HepG2 (cell line): ENCODE data around the gene ITPK1. TPM values are rescaled to one million over a fixed set of nuclear protein-coding genes. Genes with fewer than 3 reads are reported as not detected.

Experiments used
- CREM ChIP-seq, 2 experiments: sonication (generic) in 1 of 2; formaldehyde crosslinking in 1 of 2; IDR thresholded peaks; 2 replicates each; pipeline versions ENCODE4 v1.4.0 to v1.6.1; 2016 to 2020; ENCODE audit warnings: antibody characterized with exemption in 1 of 2, mild to moderate bottlenecking in 1 of 2, missing genetic modification reagents in 1 of 2
- GPN1 ChIP-seq: sonication (generic); formaldehyde crosslinking; IDR thresholded peaks from 2 replicates; pipeline ENCODE4 v1.5.1; 2020; ENCODE audit warnings: missing genetic modification reagents, borderline replicate concordance
- NR2F6 ChIP-seq, 2 experiments: IDR thresholded peaks; 2 replicates each; pipeline ENCODE4 v1.6.1; 2016; ENCODE audit warnings: antibody characterized with exemption in 1 of 2, mild to moderate bottlenecking in 1 of 2
- PHF20 ChIP-seq: sonication (generic); formaldehyde crosslinking; IDR thresholded peaks from 2 replicates; pipeline ENCODE4 v1.5.0; 2020; ENCODE audit warnings: mild to moderate bottlenecking, missing genetic modification reagents
- RAD51 ChIP-seq: fragments of 450-650 bp; IDR thresholded peaks from 2 replicates; pipeline ENCODE4 v1.6.1; 2016; ENCODE audit warnings: borderline replicate concordance
- RBFOX2 ChIP-seq: fragments of 200-400 bp; formaldehyde crosslinking; IDR thresholded peaks from 2 replicates; pipeline ENCODE4 v1.6.1; 2017; ENCODE audit warnings: low read depth, mild to moderate bottlenecking, low read length
- THAP11 ChIP-seq: IDR thresholded peaks from 2 replicates; pipeline ENCODE4 v1.6.1; 2016; ENCODE audit warnings: missing biosample characterization, missing genetic modification reagents
- ZIK1 ChIP-seq: sonication (generic); formaldehyde crosslinking; IDR thresholded peaks from 2 replicates; pipeline ENCODE4 v1.5.0; 2020; ENCODE audit warnings: mild to moderate bottlenecking, low read depth, missing genetic modification reagents, borderline replicate concordance
- ZNF333 ChIP-seq: sonication (generic); formaldehyde crosslinking; IDR thresholded peaks from 2 replicates; pipeline ENCODE4 v1.4.0; 2020; ENCODE audit warnings: mild to moderate bottlenecking, missing genetic modification reagents, borderline replicate concordance
- ZNF644 ChIP-seq: IDR thresholded peaks from 2 replicates; pipeline ENCODE4 v1.6.1; 2016; ENCODE audit warnings: low read depth
- polyA plus RNA-seq, 8 experiments: library from polyadenylated mRNA; depleted of rRNA in 3 of 8; stranded (reverse) in 7 of 8; unstranded in 1 of 8; fragments of >200 nt; fragmentation: Illumina TruSeq in 4 of 8; extraction: Trizol in 4 of 8; gene quantifications; 2 replicates each; pipeline versions ENCODE4 v1.2.1 to v1.2.3, GENCODE V29; 2011 to 2016; ENCODE audit warnings: low read depth in 4 of 8, missing spikeins in 1 of 8, mixed read lengths in 1 of 8; ENCODE audit not compliant: insufficient read depth in 1 of 8
- total RNA-seq, 5 experiments: library from RNA; depleted of rRNA; stranded (reverse); fragments of >200 nt; fragmentation: Illumina TruSeq; extraction: Trizol; gene quantifications; 2 replicates each; pipeline ENCODE4 v1.2.3, GENCODE V29; 2016; ENCODE audit warnings: low read depth in 1 of 5
- TF ChIP-seq, protein P1 (sequence below): sonication (generic); formaldehyde crosslinking; conservative IDR thresholded peaks from 2 replicates; pipeline ENCODE4 v1.4.0; 2020; ENCODE audit warnings: missing genetic modification reagents
- TF ChIP-seq, protein P2 (sequence below): sonication (generic); formaldehyde crosslinking; IDR thresholded peaks from 2 replicates; pipeline ENCODE4 v1.9.0; 2021; ENCODE audit warnings: missing genetic modification reagents, borderline replicate concordance
- TF ChIP-seq, protein P3 (sequence below): sonication (generic); formaldehyde crosslinking; IDR thresholded peaks from 2 replicates; pipeline ENCODE4 v1.5.0; 2020; ENCODE audit warnings: mild to moderate bottlenecking, missing genetic modification reagents
- TF ChIP-seq, protein P4 (sequence below): sonication (generic); formaldehyde crosslinking; IDR thresholded peaks from 2 replicates; pipeline ENCODE4 v1.8.1; 2022; ENCODE audit warnings: low read depth, mild to moderate bottlenecking, missing genetic modification reagents

The ITPK1 gene
- total and polyA plus RNA-seq, 2 of the 13 experiments (the other 11 are each of a cell fraction or from before 2014, with no cell fraction given) = 20.5 to 47.5 TPM

DNA sequence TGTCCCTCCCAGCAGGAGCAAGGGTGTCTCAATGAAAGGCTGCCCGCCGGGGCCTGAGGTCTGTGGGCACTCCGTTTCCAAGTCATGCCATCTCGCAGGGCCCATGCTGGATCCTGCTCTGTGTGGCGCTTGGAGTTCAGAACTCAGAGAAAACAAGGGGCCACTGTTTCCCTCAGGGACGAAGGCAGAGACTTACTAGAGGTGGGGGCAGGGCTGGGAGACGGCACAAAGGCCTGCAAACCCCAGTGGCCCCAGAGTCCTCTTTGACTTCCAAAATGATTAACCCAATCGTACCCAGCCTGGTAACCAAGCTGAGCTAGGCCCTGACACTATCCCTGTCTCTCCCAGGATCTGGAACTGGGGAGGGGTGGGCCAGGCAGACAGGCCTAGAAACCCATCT, 95.8 kb downstream of the ITPK1 start (continued):
- TF ChIP-seq, protein P1, sequence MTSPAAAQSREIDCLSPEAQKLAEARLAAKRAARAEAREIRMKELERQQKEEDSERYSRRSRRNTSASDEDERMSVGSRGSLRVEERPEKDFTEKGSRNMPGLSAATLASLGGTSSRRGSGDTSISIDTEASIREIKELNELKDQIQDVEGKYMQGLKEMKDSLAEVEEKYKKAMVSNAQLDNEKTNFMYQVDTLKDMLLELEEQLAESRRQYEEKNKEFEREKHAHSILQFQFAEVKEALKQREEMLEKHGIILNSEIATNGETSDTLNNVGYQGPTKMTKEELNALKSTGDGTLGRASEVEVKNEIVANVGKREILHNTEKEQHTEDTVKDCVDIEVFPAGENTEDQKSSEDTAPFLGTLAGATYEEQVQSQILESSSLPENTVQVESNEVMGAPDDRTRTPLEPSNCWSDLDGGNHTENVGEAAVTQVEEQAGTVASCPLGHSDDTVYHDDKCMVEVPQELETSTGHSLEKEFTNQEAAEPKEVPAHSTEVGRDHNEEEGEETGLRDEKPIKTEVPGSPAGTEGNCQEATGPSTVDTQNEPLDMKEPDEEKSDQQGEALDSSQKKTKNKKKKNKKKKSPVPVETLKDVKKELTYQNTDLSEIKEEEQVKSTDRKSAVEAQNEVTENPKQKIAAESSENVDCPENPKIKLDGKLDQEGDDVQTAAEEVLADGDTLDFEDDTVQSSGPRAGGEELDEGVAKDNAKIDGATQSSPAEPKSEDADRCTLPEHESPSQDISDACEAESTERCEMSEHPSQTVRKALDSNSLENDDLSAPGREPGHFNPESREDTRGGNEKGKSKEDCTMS = no peak
- TF ChIP-seq GPN1 (CRISPR knock-in tag) (no peak), ZNF644 (0 out of 2 replicates have a peak, but pooled peaks have one; percentile 51), ZIK1 (CRISPR knock-in tag) (no peak), ZNF333 (CRISPR knock-in tag) (no peak), CREM (IDR thresholded peaks at IDR 0.05) (no peak), CREM (CRISPR knock-in tag; IDR thresholded peaks at IDR 0.05) (no peak), RAD51 (no peak), THAP11 (CRISPR knock-in tag) (no peak), NR2F6 (IDR thresholded peaks at IDR 0.05) (peak; percentile 65; the same call in 1 of the 2 replicates), NR2F6 (CRISPR knock-in tag; IDR thresholded peaks at IDR 0.05) (peak; percentile 62), PHF20 (no peak), RBFOX2 (peak; percentile 45; the same call in 1 of the 2 replicates)
- TF ChIP-seq, protein P2, sequence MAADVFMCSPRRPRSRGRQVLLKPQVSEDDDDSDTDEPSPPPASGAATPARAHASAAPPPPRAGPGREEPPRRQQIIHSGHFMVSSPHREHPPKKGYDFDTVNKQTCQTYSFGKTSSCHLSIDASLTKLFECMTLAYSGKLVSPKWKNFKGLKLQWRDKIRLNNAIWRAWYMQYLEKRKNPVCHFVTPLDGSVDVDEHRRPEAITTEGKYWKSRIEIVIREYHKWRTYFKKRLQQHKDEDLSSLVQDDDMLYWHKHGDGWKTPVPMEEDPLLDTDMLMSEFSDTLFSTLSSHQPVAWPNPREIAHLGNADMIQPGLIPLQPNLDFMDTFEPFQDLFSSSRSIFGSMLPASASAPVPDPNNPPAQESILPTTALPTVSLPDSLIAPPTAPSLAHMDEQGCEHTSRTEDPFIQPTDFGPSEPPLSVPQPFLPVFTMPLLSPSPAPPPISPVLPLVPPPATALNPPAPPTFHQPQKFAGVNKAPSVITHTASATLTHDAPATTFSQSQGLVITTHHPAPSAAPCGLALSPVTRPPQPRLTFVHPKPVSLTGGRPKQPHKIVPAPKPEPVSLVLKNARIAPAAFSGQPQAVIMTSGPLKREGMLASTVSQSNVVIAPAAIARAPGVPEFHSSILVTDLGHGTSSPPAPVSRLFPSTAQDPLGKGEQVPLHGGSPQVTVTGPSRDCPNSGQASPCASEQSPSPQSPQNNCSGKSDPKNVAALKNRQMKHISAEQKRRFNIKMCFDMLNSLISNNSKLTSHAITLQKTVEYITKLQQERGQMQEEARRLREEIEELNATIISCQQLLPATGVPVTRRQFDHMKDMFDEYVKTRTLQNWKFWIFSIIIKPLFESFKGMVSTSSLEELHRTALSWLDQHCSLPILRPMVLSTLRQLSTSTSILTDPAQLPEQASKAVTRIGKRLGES (CRISPR knock-in tag) = no peak
- TF ChIP-seq, protein P3, sequence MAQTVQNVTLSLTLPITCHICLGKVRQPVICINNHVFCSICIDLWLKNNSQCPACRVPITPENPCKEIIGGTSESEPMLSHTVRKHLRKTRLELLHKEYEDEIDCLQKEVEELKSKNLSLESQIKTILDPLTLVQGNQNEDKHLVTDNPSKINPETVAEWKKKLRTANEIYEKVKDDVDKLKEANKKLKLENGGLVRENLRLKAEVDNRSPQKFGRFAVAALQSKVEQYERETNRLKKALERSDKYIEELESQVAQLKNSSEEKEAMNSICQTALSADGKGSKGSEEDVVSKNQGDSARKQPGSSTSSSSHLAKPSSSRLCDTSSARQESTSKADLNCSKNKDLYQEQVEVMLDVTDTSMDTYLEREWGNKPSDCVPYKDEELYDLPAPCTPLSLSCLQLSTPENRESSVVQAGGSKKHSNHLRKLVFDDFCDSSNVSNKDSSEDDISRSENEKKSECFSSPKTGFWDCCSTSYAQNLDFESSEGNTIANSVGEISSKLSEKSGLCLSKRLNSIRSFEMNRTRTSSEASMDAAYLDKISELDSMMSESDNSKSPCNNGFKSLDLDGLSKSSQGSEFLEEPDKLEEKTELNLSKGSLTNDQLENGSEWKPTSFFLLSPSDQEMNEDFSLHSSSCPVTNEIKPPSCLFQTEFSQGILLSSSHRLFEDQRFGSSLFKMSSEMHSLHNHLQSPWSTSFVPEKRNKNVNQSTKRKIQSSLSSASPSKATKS = no peak
- TF ChIP-seq, protein P4, sequence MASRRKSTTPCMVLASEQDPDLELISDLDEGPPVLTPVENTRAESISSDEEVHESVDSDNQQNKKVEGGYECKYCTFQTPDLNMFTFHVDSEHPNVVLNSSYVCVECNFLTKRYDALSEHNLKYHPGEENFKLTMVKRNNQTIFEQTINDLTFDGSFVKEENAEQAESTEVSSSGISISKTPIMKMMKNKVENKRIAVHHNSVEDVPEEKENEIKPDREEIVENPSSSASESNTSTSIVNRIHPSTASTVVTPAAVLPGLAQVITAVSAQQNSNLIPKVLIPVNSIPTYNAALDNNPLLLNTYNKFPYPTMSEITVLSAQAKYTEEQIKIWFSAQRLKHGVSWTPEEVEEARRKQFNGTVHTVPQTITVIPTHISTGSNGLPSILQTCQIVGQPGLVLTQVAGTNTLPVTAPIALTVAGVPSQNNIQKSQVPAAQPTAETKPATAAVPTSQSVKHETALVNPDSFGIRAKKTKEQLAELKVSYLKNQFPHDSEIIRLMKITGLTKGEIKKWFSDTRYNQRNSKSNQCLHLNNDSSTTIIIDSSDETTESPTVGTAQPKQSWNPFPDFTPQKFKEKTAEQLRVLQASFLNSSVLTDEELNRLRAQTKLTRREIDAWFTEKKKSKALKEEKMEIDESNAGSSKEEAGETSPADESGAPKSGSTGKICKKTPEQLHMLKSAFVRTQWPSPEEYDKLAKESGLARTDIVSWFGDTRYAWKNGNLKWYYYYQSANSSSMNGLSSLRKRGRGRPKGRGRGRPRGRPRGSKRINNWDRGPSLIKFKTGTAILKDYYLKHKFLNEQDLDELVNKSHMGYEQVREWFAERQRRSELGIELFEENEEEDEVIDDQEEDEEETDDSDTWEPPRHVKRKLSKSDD (CRISPR knock-in tag) = 0 out of 2 replicates have a peak, but pooled peaks have one; percentile 44
